KOPT-K1 (cell line): ENCODE data around the gene ARHGDIB.
A peak's percentile ranks its signal among the peaks of the same experiment; 100 is the strongest.

Experiments used
- H3K27ac ChIP-seq: fragments of 200-600 bp; sonication (generic); 2 replicates; pipeline ENCODE4 v1.5.1; 2016; ENCODE audit warnings: antibody characterized with exemption, mild to moderate bottlenecking, low read depth, low read length; ENCODE audit not compliant: poor library complexity, severe bottlenecking
- H3K36me3 ChIP-seq: fragments of 200-600 bp; sonication (generic); 2 replicates; pipeline ENCODE4 v1.5.1; 2017; ENCODE audit warnings: antibody characterized with exemption, mild to moderate bottlenecking, low read length, moderate library complexity; ENCODE audit not compliant: insufficient read depth
- H3K9me3 ChIP-seq: fragments of 200-600 bp; sonication (generic); 2 replicates; pipeline ENCODE4 v1.5.1; 2017; ENCODE audit warnings: antibody characterized with exemption, low read length, mild to moderate bottlenecking; ENCODE audit not compliant: insufficient read depth, poor library complexity, severe bottlenecking

ARHGDIB gene

GRCh38 chr12:14936224-14936861 is 25.1 kb downstream of the ARHGDIB start:
- no peak overlapping the region for H3K27ac ChIP-seq
- no peaks in the 10 kb centered on the region for H3K9me3 ChIP-seq
- H3K36me3 ChIP-seq: peaks cover 100% of the 10 kb centered on the region

DNA sequence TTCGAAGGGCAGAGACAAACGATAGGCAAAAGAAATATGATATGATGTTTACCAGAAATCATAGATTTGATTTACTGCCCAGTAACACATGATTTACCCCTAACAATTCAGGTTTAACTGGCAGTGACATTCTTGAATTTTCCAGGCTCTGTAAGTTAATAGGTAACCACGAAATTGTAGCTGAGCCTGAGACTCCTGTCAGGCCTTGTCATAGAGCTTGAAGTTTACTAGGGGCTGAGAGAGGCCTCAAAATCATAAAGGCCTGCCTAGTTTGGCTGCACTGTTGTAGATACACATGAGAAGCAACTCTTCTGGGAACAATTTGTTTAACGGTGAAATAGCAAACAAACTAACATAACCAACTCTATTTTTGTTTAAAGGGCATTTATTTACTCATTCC is 26.4 kb downstream of the ARHGDIB start:
- no peak overlapping the region for H3K27ac ChIP-seq
- peaks cover 99% of the 10 kb centered on the region for H3K36me3 ChIP-seq
- H3K9me3 ChIP-seq: no peaks in the 10 kb centered on the region

DNA sequence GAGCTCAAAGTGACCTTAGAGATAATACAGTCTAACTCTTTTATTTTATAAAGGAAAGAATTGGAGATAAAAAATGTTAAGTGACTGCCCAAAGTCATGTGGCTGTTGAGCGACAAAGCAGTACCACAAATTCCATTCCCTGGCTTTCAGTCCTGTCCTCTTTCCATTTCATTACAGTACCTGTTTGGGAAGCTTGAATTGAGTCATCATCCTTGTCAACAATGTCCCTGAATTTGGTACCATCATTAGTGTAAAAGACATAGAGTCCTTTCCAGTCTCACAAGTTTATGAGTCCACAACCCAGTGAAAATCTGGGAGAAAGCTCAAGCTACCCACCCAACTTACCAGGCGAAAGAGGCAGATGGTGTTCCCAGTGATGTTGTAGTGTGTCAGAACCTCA is 26.9 kb downstream of the ARHGDIB start:
- Histone ChIP-seq H3K9me3 (no peaks in the 10 kb centered on the region), H3K27ac (no peak overlapping the region), H3K36me3 (peaks cover 94% of the 10 kb centered on the region)

DNA sequence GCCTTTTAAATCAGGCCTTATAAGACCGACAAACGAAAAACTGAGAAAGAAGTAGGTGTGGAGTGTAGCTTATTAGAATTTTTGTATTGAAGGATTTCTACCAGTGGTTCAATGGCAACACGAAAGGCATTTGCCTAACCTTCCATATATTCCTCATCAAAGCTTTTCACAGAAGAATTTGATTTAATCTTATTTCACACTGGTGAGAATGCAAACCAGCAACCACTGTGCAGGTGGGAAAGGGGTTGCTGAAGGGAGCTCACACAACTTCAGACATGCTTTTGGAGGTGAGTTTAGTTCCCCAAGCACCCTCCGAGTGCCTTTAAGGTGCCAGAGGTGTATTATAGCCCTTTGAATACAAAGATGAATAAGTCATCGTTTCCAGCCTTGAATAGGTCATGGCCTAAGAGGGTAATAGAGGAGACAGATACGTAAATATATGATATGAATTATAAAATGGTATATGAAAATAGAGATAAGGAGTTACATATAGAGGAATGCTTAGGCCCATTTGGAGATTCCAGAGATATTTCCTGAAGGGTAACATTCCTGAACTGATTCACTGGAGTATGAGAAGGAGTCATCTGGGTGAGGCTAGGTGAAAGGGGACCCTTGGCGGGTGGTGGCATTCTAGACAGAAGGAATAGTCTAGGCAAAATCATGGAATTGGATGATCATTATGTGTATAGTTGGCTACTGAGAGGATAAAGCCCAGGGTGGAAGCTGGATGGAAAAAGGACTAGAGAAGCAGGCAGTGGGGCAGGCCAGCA is 29.4 kb downstream of the ARHGDIB start:
- peaks cover 87% of the 10 kb centered on the region for H3K36me3 ChIP-seq
- H3K9me3 ChIP-seq: no peaks in the 10 kb centered on the region
- H3K27ac ChIP-seq: no peak overlapping the region

DNA sequence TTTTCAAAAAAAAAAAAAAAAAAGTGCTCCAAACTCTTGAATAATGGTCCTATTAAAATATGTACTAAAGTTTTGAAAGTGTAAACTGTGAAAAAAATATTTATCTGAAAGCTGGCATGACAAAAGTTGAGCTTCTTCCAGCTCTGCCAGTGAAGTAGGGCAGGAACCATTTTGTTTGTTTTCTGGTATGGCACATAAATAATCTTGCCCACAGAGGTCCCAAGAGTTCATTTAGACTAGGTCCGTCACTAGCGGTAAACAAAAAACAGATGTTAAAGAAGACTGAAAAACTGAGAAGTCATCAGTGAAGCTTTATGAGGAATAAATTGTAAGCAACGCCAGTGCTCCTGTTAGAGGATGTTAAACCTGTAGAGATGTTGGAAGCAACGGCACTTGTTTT is 30.0 kb downstream of the ARHGDIB start:
- Histone ChIP-seq H3K9me3 (no peaks in the 10 kb centered on the region), H3K27ac (no peak overlapping the region), H3K36me3 (peaks cover 81% of the 10 kb centered on the region)

GRCh38 chr12:14930299-14930698 is 31.1 kb downstream of the ARHGDIB start:
- Histone ChIP-seq H3K36me3 (peaks cover 70% of the 10 kb centered on the region), H3K27ac (no peak overlapping the region)

DNA sequence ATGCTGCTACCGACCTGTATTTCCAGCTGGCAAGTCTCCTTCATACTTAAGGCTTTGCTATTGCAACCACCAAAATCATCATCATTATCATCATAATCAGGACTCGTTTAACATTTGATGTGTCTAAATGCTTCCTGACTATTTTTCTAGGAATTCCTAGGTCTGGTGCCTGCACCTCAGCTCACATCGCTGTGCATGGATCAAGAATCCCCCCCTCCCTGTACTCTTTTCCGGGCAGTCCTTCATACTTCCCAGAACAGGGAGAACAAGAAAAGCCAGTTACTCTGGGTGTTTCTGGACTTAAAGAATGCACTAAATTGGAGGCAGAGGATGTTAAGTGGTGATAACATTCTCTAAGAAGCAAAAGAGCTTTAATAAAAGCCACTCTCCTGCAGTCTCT is 32.5 kb downstream of the ARHGDIB start:
- Histone ChIP-seq H3K27ac (no peak overlapping the region), H3K9me3 (no peaks in the 10 kb centered on the region), H3K36me3 (peaks cover 56% of the 10 kb centered on the region)

More at GRCh38 chr12:14930299-14930698, 31.1 kb downstream of the ARHGDIB start:
- H3K9me3 ChIP-seq: no peaks in the 10 kb centered on the region

GRCh38 chr12:14927267-14927666 is 34.1 kb downstream of the ARHGDIB start:
- no peak overlapping the region for H3K27ac ChIP-seq
- peaks cover 40% of the 10 kb centered on the region for H3K36me3 ChIP-seq
- peaks cover under 1% of the 10 kb centered on the region for H3K9me3 ChIP-seq

DNA sequence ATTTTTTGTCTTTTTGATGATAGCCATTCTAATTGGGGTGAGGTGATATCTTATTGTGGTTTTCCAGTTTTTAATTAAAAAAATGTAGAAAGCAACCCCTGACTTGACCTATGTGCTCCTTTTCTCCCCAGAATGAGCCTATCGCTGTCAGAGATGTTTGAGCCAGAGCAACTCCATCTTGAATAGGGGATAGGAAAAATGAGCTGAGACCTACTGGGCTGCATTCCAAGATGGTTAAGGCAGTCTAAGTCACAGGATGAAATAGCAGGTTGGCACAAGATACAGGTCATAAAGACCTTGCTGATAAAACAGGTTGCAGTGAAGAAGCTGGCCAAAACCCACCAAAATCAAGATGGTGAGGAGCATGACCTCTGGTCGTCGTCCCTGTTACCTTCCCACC is 36.9 kb downstream of the ARHGDIB start:
- H3K9me3 ChIP-seq: peaks cover 4% of the 10 kb centered on the region
- peaks cover 20% of the 10 kb centered on the region for H3K36me3 ChIP-seq
- H3K27ac ChIP-seq: no peak overlapping the region

DNA sequence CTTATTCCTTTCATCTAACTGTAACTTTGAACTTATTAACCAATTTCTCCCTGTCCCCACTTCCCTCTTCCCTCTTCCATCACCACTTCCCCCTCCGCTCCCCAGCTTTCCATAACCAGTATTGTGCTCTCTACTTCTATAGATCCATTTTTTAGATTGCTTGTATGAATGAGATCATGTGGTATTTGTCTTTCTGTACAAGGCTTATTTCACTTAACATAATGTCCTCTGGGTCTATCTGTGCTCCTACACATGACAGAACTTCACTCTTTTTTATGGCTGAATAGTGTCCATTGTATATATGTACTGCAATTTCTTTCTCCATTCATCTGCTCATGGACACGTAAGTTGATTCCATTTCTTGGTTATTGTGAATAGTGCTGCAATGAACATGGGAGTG is 37.5 kb downstream of the ARHGDIB start:
- Histone ChIP-seq H3K36me3 (peaks cover 21% of the 10 kb centered on the region), H3K27ac (no peak overlapping the region), H3K9me3 (peaks cover 4% of the 10 kb centered on the region)

- H3K27ac ChIP-seq: peak overlapping the region; percentile 47
- H3K9me3 ChIP-seq: peaks cover 4% of the 10 kb centered on the region
- peaks cover 33% of the 10 kb centered on the region for H3K36me3 ChIP-seq
These were observed 40.2 kb downstream of the ARHGDIB start for GRCh38 chr12:14921218-14921617.

GRCh38 chr12:14920475-14921126 is 40.8 kb downstream of the ARHGDIB start:
- Histone ChIP-seq H3K9me3 (peaks cover 4% of the 10 kb centered on the region), H3K27ac (peak overlapping the region; percentile 47), H3K36me3 (peaks cover 39% of the 10 kb centered on the region)

- peaks cover 4% of the 10 kb centered on the region for H3K9me3 ChIP-seq
- peaks cover 50% of the 10 kb centered on the region for H3K36me3 ChIP-seq
- H3K27ac ChIP-seq: no peak overlapping the region
These were observed 41.9 kb downstream of the ARHGDIB start for GRCh38 chr12:14919455-14919854.

GRCh38 chr12:14915736-14916135 is 45.7 kb downstream of the ARHGDIB start:
- H3K27ac ChIP-seq: no peak overlapping the region
- no peaks in the 10 kb centered on the region for H3K9me3 ChIP-seq

DNA sequence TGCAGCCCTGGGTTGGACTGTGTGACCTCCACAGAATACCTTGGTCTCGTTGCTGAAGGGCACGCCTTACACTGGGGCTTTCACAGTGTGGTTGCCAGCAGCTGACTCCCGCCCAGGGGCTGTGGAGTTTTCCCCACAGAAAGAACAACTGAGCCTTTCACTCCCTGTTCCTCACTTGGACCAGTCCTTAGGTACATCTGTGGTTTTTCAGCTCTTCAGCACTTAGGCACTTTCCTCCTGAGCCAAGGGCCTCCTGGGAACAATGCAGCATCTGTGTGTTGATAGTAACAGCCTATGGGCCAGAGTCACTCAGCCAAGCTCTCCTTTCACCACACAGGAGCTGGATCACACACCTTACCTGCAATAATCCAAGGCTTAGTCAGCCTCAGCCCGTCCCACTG is 48.0 kb downstream of the ARHGDIB start:
- Histone ChIP-seq H3K36me3 (peaks cover 55% of the 10 kb centered on the region), H3K27ac (no peak overlapping the region), H3K9me3 (no peaks in the 10 kb centered on the region)

More at GRCh38 chr12:14915736-14916135, 45.7 kb downstream of the ARHGDIB start:
- H3K36me3 ChIP-seq: peaks cover 68% of the 10 kb centered on the region
